SU-DHL-6 (cell line): ENCODE results near the gene CLTCL1.

Source experiments
- EZH2phosphoT487 ChIP-seq: fragments of 200-600 bp; sonication (generic), shearing (Covaris generic); conservative IDR thresholded peaks from 2 replicates; pipeline ENCODE4 v1.6.1; 2018; ENCODE audit warnings: mild to moderate bottlenecking, antibody characterized with exemption, low read length, moderate library complexity, mixed read lengths
- TF ChIP-seq, protein P1 (sequence below): fragments of 200-600 bp; sonication (generic); IDR thresholded peaks from one replicate; pipeline ENCODE4 v1.5.1; 2017; ENCODE audit warnings: antibody characterized with exemption, mild to moderate bottlenecking, low read length, moderate library complexity; ENCODE audit not compliant: insufficient read depth, poor library complexity, severe bottlenecking

- TF ChIP-seq, protein P1, sequence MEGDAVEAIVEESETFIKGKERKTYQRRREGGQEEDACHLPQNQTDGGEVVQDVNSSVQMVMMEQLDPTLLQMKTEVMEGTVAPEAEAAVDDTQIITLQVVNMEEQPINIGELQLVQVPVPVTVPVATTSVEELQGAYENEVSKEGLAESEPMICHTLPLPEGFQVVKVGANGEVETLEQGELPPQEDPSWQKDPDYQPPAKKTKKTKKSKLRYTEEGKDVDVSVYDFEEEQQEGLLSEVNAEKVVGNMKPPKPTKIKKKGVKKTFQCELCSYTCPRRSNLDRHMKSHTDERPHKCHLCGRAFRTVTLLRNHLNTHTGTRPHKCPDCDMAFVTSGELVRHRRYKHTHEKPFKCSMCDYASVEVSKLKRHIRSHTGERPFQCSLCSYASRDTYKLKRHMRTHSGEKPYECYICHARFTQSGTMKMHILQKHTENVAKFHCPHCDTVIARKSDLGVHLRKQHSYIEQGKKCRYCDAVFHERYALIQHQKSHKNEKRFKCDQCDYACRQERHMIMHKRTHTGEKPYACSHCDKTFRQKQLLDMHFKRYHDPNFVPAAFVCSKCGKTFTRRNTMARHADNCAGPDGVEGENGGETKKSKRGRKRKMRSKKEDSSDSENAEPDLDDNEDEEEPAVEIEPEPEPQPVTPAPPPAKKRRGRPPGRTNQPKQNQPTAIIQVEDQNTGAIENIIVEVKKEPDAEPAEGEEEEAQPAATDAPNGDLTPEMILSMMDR: no peak
- TF ChIP-seq EZH2phosphoT487: no peak
Observed at GRCh38 chr22:19201869-19202798, 89.4 kb downstream of the CLTCL1 start.
